Fibroblast of mammary gland (primary cell): Measurements from ENCODE around the gene C1QL2.

Experiments
- DNase-seq: peaks from one replicate; pipeline ENCODE4 v3.0.0-alpha.2; 2010; ENCODE audit warnings: low read depth
- H3K4me3 ChIP-seq: 2 replicates; pipeline ENCODE4 v1.5.1; 2011; ENCODE audit warnings: low read depth, mild to moderate bottlenecking, low read length, moderate library complexity; ENCODE audit not compliant: control insufficient read depth
- TF ChIP-seq, protein P1 (sequence below): conservative IDR thresholded peaks from 2 replicates; pipeline ENCODE4 v1.5.1; 2011; ENCODE audit warnings: low read depth, low read length, inconsistent platforms; ENCODE audit not compliant: control insufficient read depth, insufficient read depth

Gene C1QL2

DNA sequence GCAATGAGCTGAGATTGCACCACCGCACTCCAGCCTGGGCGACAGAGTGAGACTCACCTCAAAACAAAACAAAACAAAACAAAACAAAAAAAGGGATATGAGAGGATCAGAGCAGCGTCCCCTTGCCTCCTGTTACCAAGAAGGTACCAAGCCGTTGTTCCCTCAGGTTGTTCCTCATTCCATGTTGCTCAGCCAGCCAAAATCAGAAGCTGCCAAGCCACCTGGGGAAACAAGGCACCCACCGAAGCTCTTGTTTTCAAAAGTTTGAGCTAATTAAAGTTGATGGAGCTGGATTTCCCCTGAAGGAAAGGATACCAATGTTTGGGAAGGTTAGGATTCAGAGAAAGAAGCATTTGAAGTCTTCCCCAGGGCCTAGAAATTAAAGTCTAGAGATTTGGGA is 43.3 kb upstream of the C1QL2 start:
- no peak for DNase-seq
- TF ChIP-seq, protein P1, sequence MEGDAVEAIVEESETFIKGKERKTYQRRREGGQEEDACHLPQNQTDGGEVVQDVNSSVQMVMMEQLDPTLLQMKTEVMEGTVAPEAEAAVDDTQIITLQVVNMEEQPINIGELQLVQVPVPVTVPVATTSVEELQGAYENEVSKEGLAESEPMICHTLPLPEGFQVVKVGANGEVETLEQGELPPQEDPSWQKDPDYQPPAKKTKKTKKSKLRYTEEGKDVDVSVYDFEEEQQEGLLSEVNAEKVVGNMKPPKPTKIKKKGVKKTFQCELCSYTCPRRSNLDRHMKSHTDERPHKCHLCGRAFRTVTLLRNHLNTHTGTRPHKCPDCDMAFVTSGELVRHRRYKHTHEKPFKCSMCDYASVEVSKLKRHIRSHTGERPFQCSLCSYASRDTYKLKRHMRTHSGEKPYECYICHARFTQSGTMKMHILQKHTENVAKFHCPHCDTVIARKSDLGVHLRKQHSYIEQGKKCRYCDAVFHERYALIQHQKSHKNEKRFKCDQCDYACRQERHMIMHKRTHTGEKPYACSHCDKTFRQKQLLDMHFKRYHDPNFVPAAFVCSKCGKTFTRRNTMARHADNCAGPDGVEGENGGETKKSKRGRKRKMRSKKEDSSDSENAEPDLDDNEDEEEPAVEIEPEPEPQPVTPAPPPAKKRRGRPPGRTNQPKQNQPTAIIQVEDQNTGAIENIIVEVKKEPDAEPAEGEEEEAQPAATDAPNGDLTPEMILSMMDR: no peak
- H3K4me3 ChIP-seq: no peak overlapping the region

DNA sequence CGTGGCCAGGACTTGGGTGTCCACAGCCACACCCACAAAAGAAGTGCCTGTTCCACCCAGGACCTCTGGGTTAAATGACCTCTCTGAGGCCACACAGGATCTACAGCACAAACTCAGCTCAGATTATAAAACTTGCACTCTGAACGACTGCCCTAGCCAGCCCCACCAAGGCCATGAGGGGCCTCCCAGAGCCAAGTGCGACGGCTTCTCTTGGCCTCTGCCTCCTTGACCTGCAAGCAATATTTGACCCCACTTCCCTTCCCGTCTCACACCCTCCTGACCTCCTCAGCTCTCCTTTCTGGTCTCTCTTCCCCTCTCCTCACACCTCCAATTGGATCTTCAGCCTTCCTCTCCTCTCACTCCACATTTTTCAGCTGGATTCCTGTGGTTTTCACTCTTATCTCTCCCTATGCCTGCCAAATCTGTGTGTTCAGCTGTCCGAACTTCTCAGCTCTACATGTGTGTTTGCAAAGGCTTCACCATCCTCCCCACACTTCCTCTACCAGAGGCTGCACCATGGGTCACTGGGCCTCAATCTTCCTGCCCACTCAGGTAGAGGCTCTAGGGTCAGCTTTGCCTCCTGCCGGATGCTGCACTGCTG is 39.8 kb upstream of the C1QL2 start:
- TF ChIP-seq, protein P1: no peak
- DNase-seq: no peak
- no peak overlapping the region for H3K4me3 ChIP-seq

DNA sequence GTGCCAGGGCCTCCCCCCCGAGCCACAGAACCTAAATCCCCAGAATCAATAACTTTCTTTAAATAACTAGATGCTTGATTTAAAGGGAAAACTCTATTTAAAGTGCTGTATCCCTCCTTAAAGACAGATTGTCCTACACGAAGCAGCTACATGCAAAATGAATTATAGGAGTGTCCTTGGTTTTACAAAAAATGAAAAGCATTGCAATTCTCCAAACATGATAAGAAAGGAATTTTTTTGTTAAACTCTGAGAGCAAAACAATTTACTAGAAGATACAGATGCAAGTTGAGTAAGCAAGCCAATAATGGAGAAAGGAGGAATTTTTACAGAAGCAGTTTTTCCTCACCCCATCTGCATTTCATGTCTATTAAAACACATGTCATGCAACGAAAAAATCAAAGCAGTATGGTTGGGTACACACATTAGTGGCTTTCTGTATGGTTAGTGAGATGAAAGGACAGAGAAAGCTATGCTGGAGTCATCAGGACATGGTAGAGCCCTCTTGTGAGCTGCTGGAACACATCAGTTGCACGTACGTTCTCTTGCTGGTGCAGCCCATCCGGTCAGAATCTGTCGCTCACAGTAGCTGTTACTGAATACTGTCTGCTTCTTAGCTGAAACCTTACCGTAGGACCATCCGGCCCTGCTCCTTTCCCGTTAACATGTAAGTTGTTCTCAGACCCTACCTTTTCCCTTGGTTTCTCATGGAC is 39.1 kb upstream of the C1QL2 start:
- DNase-seq: no peak
- no peak overlapping the region for H3K4me3 ChIP-seq
- TF ChIP-seq, protein P1: no peak

DNA sequence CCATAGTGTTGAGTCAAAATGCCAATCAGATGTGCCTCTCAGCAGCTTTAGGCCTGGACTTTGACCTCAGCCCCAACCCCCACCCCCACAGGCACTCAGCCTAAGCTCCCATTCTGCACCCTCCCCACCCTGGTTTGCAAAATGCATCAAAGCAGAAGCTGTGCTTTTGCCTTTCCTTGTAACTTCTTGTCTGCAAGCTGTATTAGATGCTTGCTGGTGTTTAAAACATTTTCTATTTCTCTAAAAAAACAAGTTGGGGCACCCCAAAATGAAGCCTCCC is 38.5 kb upstream of the C1QL2 start:
- H3K4me3 ChIP-seq: no peak overlapping the region
- no peak for DNase-seq
- TF ChIP-seq, protein P1: no peak

DNA sequence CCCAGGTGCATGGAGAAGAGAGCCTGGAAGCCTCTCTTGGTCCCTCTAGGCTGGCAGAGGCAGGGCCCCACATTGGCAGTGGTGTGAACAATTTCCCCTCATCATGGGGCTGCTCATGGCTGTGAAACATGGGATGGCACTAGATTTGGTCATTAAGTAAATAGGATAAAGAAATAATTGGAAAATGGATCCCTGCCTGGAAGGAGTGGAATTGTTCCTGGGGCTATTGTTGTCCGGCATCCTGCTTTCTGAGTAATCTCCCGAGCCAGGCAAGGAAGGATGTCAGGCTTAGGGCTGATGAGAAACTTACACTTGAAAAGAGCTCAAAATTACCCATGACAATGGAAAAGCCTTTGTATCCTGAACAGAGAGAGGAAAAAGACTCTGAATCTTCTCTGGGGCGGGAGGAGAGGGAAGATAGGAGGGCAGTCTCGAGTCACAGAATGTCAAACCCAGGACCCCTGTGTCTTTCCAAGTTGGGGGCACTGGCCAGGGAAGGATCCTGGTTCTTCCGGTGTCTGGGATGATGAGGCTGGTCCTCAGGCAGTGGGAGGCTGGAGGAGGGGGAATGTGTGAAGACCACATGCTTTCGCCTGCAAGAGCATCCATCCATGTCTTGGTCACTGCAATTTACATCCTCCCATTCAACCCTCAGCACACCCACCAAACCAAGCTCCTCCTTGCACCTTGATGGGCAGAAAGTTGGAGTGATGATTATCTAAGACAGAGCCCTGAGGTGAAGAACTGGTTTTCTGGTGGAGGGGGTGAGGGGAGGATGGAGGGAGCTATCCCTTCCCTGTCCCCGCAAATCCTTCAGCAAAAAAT is 38.0 kb upstream of the C1QL2 start:
- peak; percentile 42 for DNase-seq
- TF ChIP-seq, protein P1: no peak
- H3K4me3 ChIP-seq: no peak overlapping the region

DNA sequence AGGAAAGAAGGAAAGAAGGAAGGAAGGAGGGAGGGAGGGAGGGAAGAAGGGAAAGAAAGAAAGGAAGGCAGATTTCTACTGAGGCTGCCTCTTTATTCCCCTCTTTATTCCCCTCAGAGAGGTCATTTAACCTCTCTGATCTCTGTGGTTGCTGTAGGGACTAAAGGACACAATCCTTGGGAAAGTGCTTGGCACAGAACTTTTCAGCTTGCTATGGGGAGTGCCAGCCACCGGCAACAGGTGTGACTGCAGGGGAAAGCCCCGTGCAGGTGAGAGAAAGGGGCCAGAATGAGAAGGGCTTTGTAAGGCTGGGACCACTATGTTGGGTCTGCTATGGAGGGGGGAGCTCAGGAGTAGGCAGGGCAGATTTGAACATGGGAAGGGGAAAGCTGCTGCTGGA is 37.3 kb upstream of the C1QL2 start:
- H3K4me3 ChIP-seq: no peak overlapping the region
- TF ChIP-seq, protein P1: no peak
- DNase-seq: no peak
